ENCODE data around the gene MRPS10. TPM values are rescaled to one million over a fixed set of nuclear protein-coding genes. Genes with fewer than 3 reads are reported as not detected.
A peak's percentile ranks its signal among the peaks of the same experiment; 100 is the strongest.
"Not testable (repeated sequence)": the region's sequence is repeated elsewhere in the genome, so short reads cannot be mapped to it uniquely, and the experiment has no call there.

MRPS10 gene
- total RNA-seq, 8 experiments from 2014 or later = 19.6 to 52.8 (median 33.8) TPM

DNA sequence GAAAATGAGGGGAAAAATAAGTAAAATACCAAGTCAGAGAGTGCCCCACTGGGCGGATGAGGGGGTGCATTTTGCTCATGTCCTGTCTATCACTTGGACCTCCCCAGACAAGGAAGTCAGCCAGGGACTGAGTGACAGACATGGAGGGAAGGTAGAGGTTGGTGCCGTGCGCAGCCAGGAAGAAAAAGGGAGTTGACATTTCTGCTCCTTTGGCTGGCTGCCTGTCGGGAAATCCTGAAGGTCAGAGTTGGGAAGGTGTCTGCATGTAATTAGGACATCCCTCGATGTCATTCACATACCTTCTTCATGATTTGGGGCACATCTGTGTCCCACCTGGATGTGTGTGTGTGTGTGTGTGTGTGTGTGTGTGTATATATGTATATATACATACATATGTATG, 35.6 kb downstream of the MRPS10 start:
- no peak for ATAC-seq (replicated peaks in 6 of 8)
- Histone ChIP-seq H3K4me3 (no peak overlapping the region), H3K4me1 (replicated peaks in 1 of 2) (peaks cover 0 to 4% of the 10 kb centered on the region in 2 donors), H3K27ac (no peak overlapping the region)
- WGBS, 10 experiments = 50 to 100% (median 81%) methylated on average over 1 to 5 of the region's 5 CpGs; no CpG with 5 or more reads in 5 of the 10 experiments
- in situ Hi-C loops (cut with MboI; ENCODE audit: low pct_unique_long_range_greater_than_20kb in 2 of 9, low sequenced_read_pairs in 9 of 9, unreplicated experiment in 9 of 9) = no loop called here

DNA sequence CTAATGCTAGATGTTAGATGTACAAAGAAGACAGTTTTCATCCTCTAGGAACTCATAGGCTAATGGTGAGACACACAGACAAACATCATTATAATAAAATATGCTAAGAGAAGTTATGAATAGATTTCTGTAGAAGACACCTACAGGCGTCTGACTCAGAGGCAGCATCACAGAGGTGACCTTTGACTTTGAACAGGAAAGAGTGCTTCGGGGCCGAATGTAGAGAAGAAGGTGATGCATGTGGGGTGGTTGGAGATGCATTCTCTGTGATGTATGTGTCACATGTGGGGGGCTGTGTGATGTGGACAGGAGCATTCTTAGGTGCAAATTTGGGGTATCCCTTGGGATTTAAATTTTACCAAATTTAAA, 37.7 kb downstream of the MRPS10 start:
- WGBS, 10 experiments = 15 to 100% (median 40%) methylated on average over 1 to 2 of the region's 3 CpGs; no CpG with 5 or more reads in 4 of the 10 experiments
- ATAC-seq (replicated peaks in 6 of 8) = peak in 3 of 8 experiments; percentile 41 to 85 (median 83)
- Histone ChIP-seq H3K4me1 (replicated peaks in 1 of 2) (peaks cover 0 to 4% of the 10 kb centered on the region in 2 donors), H3K4me3 (no peak overlapping the region), H3K27ac (no peak overlapping the region)
- in situ Hi-C loops (cut with MboI; ENCODE audit: low pct_unique_long_range_greater_than_20kb in 2 of 9, low sequenced_read_pairs in 9 of 9, unreplicated experiment in 9 of 9) = no loop called here

DNA sequence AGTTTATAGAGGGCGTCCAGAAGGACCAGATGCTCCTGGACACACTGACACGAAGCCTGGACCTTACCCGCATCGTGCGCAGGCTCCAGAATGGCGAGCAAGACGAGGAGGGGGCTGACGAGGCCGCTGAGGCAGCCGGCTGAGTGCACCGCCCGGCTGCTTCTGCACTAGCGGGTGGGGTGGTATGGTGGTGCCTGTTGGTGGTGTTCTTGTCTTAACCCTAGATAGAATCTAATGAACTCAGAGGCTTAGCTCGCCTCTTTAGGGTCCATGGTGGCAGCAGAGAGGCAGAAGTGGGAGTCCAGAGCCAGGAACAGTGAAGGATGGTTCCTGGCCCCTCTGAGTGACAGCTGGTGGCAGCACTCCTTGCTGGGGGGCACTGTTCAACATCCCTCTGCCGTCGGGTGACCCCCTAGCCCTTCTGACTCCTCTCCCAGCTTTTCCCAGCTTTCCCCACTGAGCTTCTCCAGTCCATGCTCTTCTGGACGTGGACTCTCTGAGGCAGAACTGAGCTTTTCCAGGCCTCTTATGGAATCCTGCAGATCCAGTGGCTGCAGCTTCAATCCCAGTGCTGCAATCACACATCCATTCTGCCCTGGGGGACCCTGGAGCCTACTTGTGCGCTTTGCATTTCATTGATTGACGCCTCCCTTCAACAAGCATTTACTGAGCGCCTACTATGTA, 38.3 kb downstream of the MRPS10 start:
- Histone ChIP-seq H3K27ac (no peak overlapping the region), H3K4me1 (replicated peaks in 1 of 2) (peaks cover 0 to 4% of the 10 kb centered on the region in 2 donors), H3K4me3 (no peak overlapping the region)
- WGBS, 10 experiments = 75 to 100% (median 93%) methylated on average over 1 to 6 of the region's 20 CpGs; no CpG with 5 or more reads in 1 of the 10 experiments
- ATAC-seq (replicated peaks in 6 of 8) = peak in 1 of 8 experiments; percentile 49
- in situ Hi-C loops (cut with MboI; ENCODE audit: low pct_unique_long_range_greater_than_20kb in 2 of 9, low sequenced_read_pairs in 9 of 9, unreplicated experiment in 9 of 9) = no loop called here

DNA sequence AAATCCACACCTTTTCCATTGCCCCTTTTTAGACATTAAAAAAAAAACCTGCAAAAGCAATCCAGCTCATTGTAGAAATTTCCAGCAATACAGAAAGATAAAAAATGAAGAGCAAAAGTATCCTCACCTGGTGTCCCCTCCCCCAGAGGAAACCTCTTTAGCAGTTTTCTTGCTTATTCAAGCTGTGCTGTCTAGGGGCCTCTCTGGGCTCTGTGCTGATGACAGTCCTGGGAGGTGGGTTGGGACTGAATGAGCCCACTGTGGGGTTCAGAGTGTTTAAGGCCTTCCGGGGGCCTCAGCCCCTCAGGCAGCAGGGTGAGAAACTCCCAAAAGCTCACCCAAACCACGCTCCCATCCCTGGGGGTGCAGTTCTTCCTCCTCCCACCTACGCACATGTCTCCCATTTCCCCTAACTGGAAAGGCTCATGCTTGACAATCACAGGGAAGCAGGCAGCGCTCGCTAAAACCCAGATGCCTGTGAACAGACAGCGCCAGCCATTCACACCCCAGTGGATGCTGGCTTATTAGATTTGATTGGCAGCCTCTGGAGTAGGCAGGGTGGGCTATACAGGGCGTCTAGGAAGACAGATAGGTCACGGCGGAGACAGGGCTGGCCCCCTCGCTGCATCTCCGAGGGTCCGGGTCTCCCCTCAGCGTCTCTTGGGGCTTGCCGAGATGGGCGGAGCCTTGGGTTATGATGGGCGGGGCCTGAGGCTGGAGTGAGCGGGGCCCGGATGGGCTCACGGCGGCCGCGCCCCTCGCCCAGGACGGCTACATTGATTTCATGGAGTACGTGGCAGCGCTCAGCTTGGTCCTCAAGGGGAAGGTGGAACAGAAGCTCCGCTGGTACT, 39.9 kb downstream of the MRPS10 start:
- ATAC-seq (replicated peaks in 6 of 8) = peak in 7 of 8 experiments; percentile 18 to 94 (median 92)
- in situ Hi-C loops (cut with MboI; ENCODE audit: low pct_unique_long_range_greater_than_20kb in 2 of 9, low sequenced_read_pairs in 9 of 9, unreplicated experiment in 9 of 9) = no loop called here
- 10 to 28% (median 20%) methylated on average over 2 to 5 of the region's 27 CpGs; no CpG with 5 or more reads in 7 of the 10 experiments for WGBS, 10 experiments
- Histone ChIP-seq H3K4me3 (peak overlapping the region; percentile 9 to 35 (median 27)), H3K27ac (peak overlapping the region in 1 of 2 donors; percentile 49), H3K4me1 (replicated peaks in 1 of 2) (peaks cover 0 to 4% of the 10 kb centered on the region in 2 donors)

DNA sequence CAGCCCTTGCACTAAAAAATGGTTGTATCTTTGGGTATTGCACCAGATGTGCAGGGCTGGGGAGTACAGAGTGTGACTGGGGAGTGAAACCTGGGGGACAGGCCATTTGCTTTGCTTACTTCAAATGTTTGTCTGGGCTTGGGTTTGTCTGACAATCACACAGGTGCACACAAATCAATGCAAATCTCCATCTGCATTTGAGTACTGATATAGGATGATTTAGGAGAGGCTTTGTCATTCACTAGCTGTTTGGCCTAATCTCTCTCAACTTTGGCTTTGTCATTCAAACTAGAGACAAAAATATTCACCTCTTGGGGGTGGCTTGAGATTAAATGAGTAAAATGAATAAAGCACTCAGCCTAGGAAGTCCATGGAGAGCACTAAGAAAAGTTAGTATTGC, 40.7 kb downstream of the MRPS10 start:
- ATAC-seq (replicated peaks in 6 of 8) = no peak
- in situ Hi-C loops (cut with MboI; ENCODE audit: low pct_unique_long_range_greater_than_20kb in 2 of 9, low sequenced_read_pairs in 9 of 9, unreplicated experiment in 9 of 9) = no loop called here
- no peak overlapping the region for H3K4me3 ChIP-seq
- H3K27ac ChIP-seq = no peak overlapping the region
- peaks cover 0 to 4% of the 10 kb centered on the region in 2 donors for H3K4me1 ChIP-seq (replicated peaks in 1 of 2)

DNA sequence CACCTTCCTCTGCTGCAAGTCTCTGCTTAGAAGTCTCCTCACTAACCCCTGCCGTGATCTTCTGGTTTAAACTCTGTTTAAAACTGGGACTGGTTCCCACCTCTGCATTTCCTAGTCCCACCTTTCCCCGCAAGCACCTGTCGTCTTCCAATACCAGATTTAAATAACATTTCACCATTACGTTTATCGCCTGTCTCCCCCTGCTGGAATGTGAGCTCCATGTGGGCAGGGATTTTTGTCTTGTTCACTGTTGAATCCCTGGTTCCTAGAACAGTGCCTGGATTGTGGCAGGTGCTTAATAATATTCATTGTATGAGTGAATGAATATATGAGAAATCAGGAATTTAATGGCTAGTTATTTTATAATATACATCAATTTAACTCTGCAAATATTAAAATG, 41.8 kb downstream of the MRPS10 start:
- WGBS, 10 experiments = 9 to 92% (median 63%) methylated on average over 2 to 5 of the region's 5 CpGs; no CpG with 5 or more reads in 3 of the 10 experiments
- Histone ChIP-seq H3K4me1 (replicated peaks in 1 of 2) (peaks cover 0 to 4% of the 10 kb centered on the region in 2 donors), H3K27ac (no peak overlapping the region), H3K4me3 (no peak overlapping the region)
- in situ Hi-C loops (cut with MboI; ENCODE audit: low pct_unique_long_range_greater_than_20kb in 2 of 9, low sequenced_read_pairs in 9 of 9, unreplicated experiment in 9 of 9) = no loop called here
- no peak for ATAC-seq (replicated peaks in 6 of 8)

DNA sequence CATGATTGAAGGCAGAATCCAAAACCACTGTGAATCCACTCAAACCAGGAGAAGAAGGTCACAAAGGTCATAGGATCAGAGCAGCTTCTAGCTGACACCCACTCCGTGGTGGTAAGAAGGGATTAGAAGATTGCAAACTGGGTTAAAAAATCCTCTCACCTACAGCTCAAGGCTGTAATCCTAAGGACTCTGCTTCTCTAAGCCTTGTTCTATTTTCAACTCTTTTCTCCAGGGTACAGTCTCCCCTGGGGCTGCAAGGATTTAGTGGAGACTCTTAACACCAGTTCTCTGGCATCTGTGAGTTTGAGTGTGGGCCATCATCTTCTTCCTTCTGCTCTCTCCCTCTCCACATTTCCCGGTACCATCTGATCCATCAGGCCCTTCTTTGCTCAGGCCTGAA, 44.6 kb downstream of the MRPS10 start, which contains the start of gene GUCA1A:
Gene GUCA1A (plus strand): TSS at position 264 of the 400 bp plus-strand sequence. CDS start 250 bp downstream, outside the sequence.
- 50 to 100% (median 56%) methylated on average over 1 to 2 of the region's 2 CpGs; no CpG with 5 or more reads in 7 of the 10 experiments for WGBS, 10 experiments
- in situ Hi-C loops (cut with MboI; ENCODE audit: low pct_unique_long_range_greater_than_20kb in 2 of 9, low sequenced_read_pairs in 9 of 9, unreplicated experiment in 9 of 9) = loop anchor here in 1 of 9 experiments (25.0 kb wide), 1 partner anchor 111 kb away; the partner anchor contains the start of gene TAF8

DNA sequence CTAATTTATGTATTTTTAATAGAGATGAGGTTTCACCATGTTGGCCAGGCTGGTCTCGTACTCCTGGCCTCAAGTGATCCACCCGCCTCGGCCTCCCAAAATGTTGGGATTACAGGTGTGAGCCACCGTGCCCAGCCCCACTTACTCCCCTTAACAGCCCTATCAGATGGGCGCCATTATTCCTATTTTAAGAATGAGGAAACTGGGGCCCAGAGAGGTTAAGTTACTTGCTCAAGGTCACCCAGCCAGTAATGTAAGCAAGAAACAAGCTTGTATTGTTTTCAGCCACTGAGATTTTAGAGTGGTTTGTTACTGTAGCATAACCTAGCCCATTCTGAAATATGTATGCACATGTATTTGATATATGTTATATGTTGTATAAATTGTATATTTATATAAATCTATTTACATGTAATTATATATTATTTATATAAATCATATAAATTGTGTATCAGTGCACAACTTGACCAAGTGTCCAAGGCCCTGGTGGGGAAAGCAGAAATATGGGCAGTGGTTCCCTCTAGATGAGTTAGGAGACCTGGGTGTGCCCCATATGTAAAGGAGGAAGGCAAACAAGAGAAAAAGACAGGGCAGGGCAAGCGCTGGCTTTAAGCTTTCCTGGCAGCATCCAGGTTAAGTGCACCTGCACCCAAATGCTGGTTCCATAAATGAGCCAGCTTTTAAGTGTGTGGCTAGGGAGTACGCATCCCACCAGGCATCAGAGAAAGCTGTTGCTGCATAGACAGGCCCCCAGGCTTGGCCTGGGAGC, 45.7 kb downstream of the MRPS10 start:
- Histone ChIP-seq H3K4me3 (no peak overlapping the region), H3K27ac (no peak overlapping the region), H3K4me1 (replicated peaks in 1 of 2) (no peaks in the 10 kb centered on the region)
- WGBS, 10 experiments = 33 to 100% (median 83%) methylated on average over 1 to 7 of the region's 7 CpGs; no CpG with 5 or more reads in 1 of the 10 experiments
- in situ Hi-C loops (cut with MboI; ENCODE audit: low pct_unique_long_range_greater_than_20kb in 2 of 9, low sequenced_read_pairs in 9 of 9, unreplicated experiment in 9 of 9) = loop anchor here in 1 of 9 experiments (25.0 kb wide), 1 partner anchor 110 kb away; the partner anchor contains the start of gene TAF8
- peak in 3 of 8 experiments; percentile 24 to 76 (median 56) for ATAC-seq (replicated peaks in 6 of 8)

More for the DNA sequence above, 44.6 kb downstream of the MRPS10 start, which contains the start of gene GUCA1A:
- Histone ChIP-seq H3K4me1 (replicated peaks in 1 of 2) (peaks cover 0 to 4% of the 10 kb centered on the region in 2 donors), H3K4me3 (no peak within 1 kb of the TSS), H3K27ac (no peak within 1 kb of the TSS)
- ATAC-seq (replicated peaks in 6 of 8) = no peak

DNA sequence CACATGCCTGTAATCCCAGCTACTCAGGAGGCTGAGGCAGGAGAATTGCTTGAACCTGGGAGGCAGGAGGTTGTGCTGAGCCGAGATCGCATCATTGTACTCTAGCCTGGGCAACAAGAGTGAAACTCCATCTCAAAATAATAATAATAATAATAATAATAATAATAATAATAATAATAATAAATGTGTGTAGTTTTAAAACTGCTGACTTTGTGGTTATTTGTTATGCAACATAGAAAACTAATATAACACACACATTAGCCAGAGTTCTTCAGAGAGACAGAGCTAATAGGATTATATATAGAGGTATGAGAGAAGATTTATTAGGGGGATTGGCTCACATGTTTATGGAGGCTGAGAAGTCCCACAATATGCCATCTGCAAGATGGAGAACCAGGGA, 47.9 kb downstream of the MRPS10 start:
- in situ Hi-C loops (cut with MboI; ENCODE audit: low pct_unique_long_range_greater_than_20kb in 2 of 9, low sequenced_read_pairs in 9 of 9, unreplicated experiment in 9 of 9) = loop anchor here in 3 of 9 experiments (10.0 to 25.0 kb wide), 2 partner anchors 95 to 107 kb away; partner anchors contain the start of gene TAF8 (in 1 of the 3)
- 40 to 86% (median 50%) methylated on average over 2 of the region's 2 CpGs; no CpG with 5 or more reads in 4 of the 10 experiments for WGBS, 10 experiments

DNA sequence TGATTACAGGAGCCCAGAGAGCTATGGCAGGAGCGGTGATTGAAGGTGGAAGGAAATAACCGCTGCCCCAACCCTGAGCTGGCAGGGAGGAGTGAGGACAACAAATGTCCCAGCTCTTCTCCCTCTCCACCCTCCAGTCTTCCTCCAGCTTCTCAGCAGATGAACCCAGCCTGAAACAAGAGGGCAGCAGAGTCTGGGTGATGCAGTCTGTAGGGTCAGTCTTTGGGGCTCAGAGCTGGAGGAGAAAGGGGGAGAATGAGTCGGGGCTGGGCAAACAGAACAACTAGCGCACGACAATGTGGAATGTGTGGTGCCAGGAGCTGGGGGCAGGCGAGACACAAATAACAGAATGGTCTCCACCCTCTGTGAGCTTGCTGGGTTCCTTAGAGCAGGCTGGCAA, 49.0 kb downstream of the MRPS10 start:
- Histone ChIP-seq H3K27ac (no peak overlapping the region), H3K4me1 (replicated peaks in 1 of 2) (no peaks in the 10 kb centered on the region), H3K4me3 (no peak overlapping the region)
- 20 to 100% (median 84%) methylated on average over 1 to 6 of the region's 6 CpGs; no CpG with 5 or more reads in 4 of the 10 experiments for WGBS, 10 experiments
- no peak for ATAC-seq (replicated peaks in 6 of 8)
- in situ Hi-C loops (cut with MboI; ENCODE audit: low pct_unique_long_range_greater_than_20kb in 2 of 9, low sequenced_read_pairs in 9 of 9, unreplicated experiment in 9 of 9) = loop anchor here in 3 of 9 experiments (10.0 to 25.0 kb wide), 2 partner anchors 94 to 106 kb away; partner anchors contain the start of gene TAF8 (in 1 of the 3)

More for the DNA sequence above, 47.9 kb downstream of the MRPS10 start:
- not testable (repeated sequence) for H3K4me3 ChIP-seq; ATAC-seq (replicated peaks in 6 of 8); H3K4me1 ChIP-seq (replicated peaks in 1 of 2); H3K27ac ChIP-seq

DNA sequence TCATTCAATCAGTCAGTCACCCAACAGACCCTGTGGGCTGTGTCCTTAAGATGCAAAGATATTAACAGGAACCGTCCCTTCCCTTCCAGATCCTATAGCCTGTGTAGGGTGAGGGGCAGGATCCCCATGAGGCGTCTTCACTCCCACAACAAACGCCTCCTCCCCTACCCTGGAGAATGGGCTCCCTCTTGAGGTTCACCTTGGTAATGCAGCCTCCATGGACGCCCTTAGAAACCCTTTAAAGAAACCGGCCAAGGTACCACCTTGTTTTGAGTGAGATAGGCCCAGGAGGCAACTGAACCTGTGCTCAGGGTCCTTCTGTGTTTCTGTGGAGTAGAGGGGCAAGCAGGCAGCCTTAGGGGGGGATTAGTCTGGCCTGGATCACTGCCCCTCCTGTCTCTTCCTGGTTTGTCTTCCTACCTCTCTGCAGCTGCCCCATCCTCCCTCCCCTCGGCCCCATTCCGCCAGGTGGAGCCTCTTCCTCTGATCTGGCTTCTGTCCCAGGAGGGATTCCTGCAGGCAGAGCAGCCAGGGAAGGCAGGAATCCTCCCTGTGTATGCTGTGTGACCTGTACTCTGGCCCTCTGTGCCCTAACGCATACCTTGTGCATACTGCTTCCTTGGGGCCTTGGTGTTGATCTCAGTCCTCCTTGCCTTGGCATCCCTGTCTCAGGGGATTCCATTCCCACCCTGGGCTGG, 51.1 kb downstream of the MRPS10 start:
- Histone ChIP-seq H3K4me1 (replicated peaks in 1 of 2) (no peaks in the 10 kb centered on the region), H3K27ac (no peak overlapping the region), H3K4me3 (no peak overlapping the region)
- 0 to 46% (median 6%) methylated on average over 1 to 5 of the region's 8 CpGs; no CpG with 5 or more reads in 2 of the 10 experiments for WGBS, 10 experiments
- ATAC-seq (replicated peaks in 6 of 8) = peak; percentile 66 to 93 (median 86)
- in situ Hi-C loops (cut with MboI; ENCODE audit: low pct_unique_long_range_greater_than_20kb in 2 of 9, low sequenced_read_pairs in 9 of 9, unreplicated experiment in 9 of 9) = loop anchor here in 3 of 9 experiments (10.0 to 25.0 kb wide), 2 partner anchors 92 to 104 kb away; partner anchors contain the start of gene TAF8 (in 1 of the 3)

Measured in motor neuron (in vitro differentiated cells).